ENCODE measurements around the gene HDDC3.
"Not testable (repeated sequence)": the region's sequence is repeated elsewhere in the genome, so short reads cannot be mapped to it uniquely, and the experiment has no call there.

The HDDC3 gene

GRCh38 chr15:90926766-90927165, 5.6 kb downstream of the HDDC3 start:
- not testable (repeated sequence) for H3K36me3 ChIP-seq (ENCODE audit: insufficient read depth, low read length); H3K4me3 ChIP-seq (ENCODE audit: low read depth in 1 of 2, low read length in 2 of 2); H3K9ac ChIP-seq (ENCODE audit: low read length); H3K27ac ChIP-seq (ENCODE audit: low read depth, low read length); H3K27me3 ChIP-seq (ENCODE audit: control insufficient read depth in 1 of 2, insufficient read depth in 2 of 2, low read length in 2 of 2); H3K9me3 ChIP-seq (ENCODE audit: low read length)
- peaks cover 18% of the 10 kb centered on the region for H3K4me1 ChIP-seq (ENCODE audit: insufficient read depth, low read length)

- H3K36me3 ChIP-seq (ENCODE audit: insufficient read depth, low read length): peaks cover 21% of the 10 kb centered on the region
- no peak overlapping the region for H3K27ac ChIP-seq (ENCODE audit: low read depth, low read length)
- no peaks in the 10 kb centered on the region for H3K9me3 ChIP-seq (ENCODE audit: low read length)
- no peaks in the 10 kb centered on the region for H3K27me3 ChIP-seq (ENCODE audit: control insufficient read depth in 1 of 2, insufficient read depth in 2 of 2, low read length in 2 of 2)
- no peak overlapping the region for H3K4me3 ChIP-seq (ENCODE audit: low read depth in 1 of 2, low read length in 2 of 2)
- no peak overlapping the region for H3K9ac ChIP-seq (ENCODE audit: low read length)
- H3K4me1 ChIP-seq (ENCODE audit: insufficient read depth, low read length): peaks cover 4% of the 10 kb centered on the region
Measured at GRCh38 chr15:90924375-90924774, 8.0 kb downstream of the HDDC3 start.

- not testable (repeated sequence) for H3K9ac ChIP-seq (ENCODE audit: low read length); H3K4me3 ChIP-seq (ENCODE audit: low read depth in 1 of 2, low read length in 2 of 2); H3K9me3 ChIP-seq (ENCODE audit: low read length); H3K27ac ChIP-seq (ENCODE audit: low read depth, low read length); H3K27me3 ChIP-seq (ENCODE audit: control insufficient read depth in 1 of 2, insufficient read depth in 2 of 2, low read length in 2 of 2); H3K4me1 ChIP-seq (ENCODE audit: insufficient read depth, low read length)
- peaks cover 34% of the 10 kb centered on the region for H3K36me3 ChIP-seq (ENCODE audit: insufficient read depth, low read length)
Measured at GRCh38 chr15:90922712-90923322, 9.5 kb downstream of the HDDC3 start.

- Histone ChIP-seq H3K9ac (ENCODE audit: low read length) (no peak overlapping the region), H3K4me1 (ENCODE audit: insufficient read depth, low read length) (no peaks in the 10 kb centered on the region), H3K4me3 (ENCODE audit: low read depth in 1 of 2, low read length in 2 of 2) (no peak overlapping the region), H3K9me3 (ENCODE audit: low read length) (no peaks in the 10 kb centered on the region), H3K27me3 (ENCODE audit: control insufficient read depth in 1 of 2, insufficient read depth in 2 of 2, low read length in 2 of 2) (no peaks in the 10 kb centered on the region), H3K36me3 (ENCODE audit: insufficient read depth, low read length) (peaks cover 40% of the 10 kb centered on the region), H3K27ac (ENCODE audit: low read depth, low read length) (no peak overlapping the region)
Measured at GRCh38 chr15:90921887-90922286, 10.5 kb downstream of the HDDC3 start.

GRCh38 chr15:90918835-90919234, 13.5 kb downstream of the HDDC3 start:
- Histone ChIP-seq H3K4me1 (ENCODE audit: insufficient read depth, low read length) (no peaks in the 10 kb centered on the region), H3K27ac (ENCODE audit: low read depth, low read length) (no peak overlapping the region), H3K4me3 (ENCODE audit: low read depth in 1 of 2, low read length in 2 of 2) (no peak overlapping the region), H3K9ac (ENCODE audit: low read length) (no peak overlapping the region), H3K27me3 (ENCODE audit: control insufficient read depth in 1 of 2, insufficient read depth in 2 of 2, low read length in 2 of 2) (no peaks in the 10 kb centered on the region), H3K36me3 (ENCODE audit: insufficient read depth, low read length) (peaks cover 65% of the 10 kb centered on the region), H3K9me3 (ENCODE audit: low read length) (no peaks in the 10 kb centered on the region)

- H3K27me3 ChIP-seq (ENCODE audit: control insufficient read depth in 1 of 2, insufficient read depth in 2 of 2, low read length in 2 of 2): no peaks in the 10 kb centered on the region
- H3K9me3 ChIP-seq (ENCODE audit: low read length): no peaks in the 10 kb centered on the region
- H3K4me1 ChIP-seq (ENCODE audit: insufficient read depth, low read length): no peaks in the 10 kb centered on the region
- H3K4me3 ChIP-seq (ENCODE audit: low read depth in 1 of 2, low read length in 2 of 2): no peak overlapping the region
- H3K27ac ChIP-seq (ENCODE audit: low read depth, low read length): no peak overlapping the region
- H3K9ac ChIP-seq (ENCODE audit: low read length): no peak overlapping the region
- peaks cover 72% of the 10 kb centered on the region for H3K36me3 ChIP-seq (ENCODE audit: insufficient read depth, low read length)
Measured at GRCh38 chr15:90918034-90918788, 14.1 kb downstream of the HDDC3 start.

- H3K36me3 ChIP-seq (ENCODE audit: insufficient read depth, low read length): peaks cover 78% of the 10 kb centered on the region
- no peak overlapping the region for H3K27ac ChIP-seq (ENCODE audit: low read depth, low read length)
- H3K9me3 ChIP-seq (ENCODE audit: low read length): no peaks in the 10 kb centered on the region
Measured at GRCh38 chr15:90917569-90917968, 14.8 kb downstream of the HDDC3 start.

GRCh38 chr15:90916461-90916860, 15.9 kb downstream of the HDDC3 start:
- H3K27me3 ChIP-seq (ENCODE audit: control insufficient read depth in 1 of 2, insufficient read depth in 2 of 2, low read length in 2 of 2): no peaks in the 10 kb centered on the region
- H3K36me3 ChIP-seq (ENCODE audit: insufficient read depth, low read length): peaks cover 89% of the 10 kb centered on the region
- no peak overlapping the region for H3K9ac ChIP-seq (ENCODE audit: low read length)
- no peak overlapping the region for H3K4me3 ChIP-seq (ENCODE audit: low read depth in 1 of 2, low read length in 2 of 2)
- H3K4me1 ChIP-seq (ENCODE audit: insufficient read depth, low read length): no peaks in the 10 kb centered on the region
- H3K27ac ChIP-seq (ENCODE audit: low read depth, low read length): no peak overlapping the region
- no peaks in the 10 kb centered on the region for H3K9me3 ChIP-seq (ENCODE audit: low read length)

More at GRCh38 chr15:90917569-90917968, 14.8 kb downstream of the HDDC3 start:
- no peak overlapping the region for H3K9ac ChIP-seq (ENCODE audit: low read length)
- H3K27me3 ChIP-seq (ENCODE audit: control insufficient read depth in 1 of 2, insufficient read depth in 2 of 2, low read length in 2 of 2): no peaks in the 10 kb centered on the region
- no peak overlapping the region for H3K4me3 ChIP-seq (ENCODE audit: low read depth in 1 of 2, low read length in 2 of 2)
- no peaks in the 10 kb centered on the region for H3K4me1 ChIP-seq (ENCODE audit: insufficient read depth, low read length)

GRCh38 chr15:90915808-90916440, 16.4 kb downstream of the HDDC3 start:
- Histone ChIP-seq H3K4me1 (ENCODE audit: insufficient read depth, low read length) (no peaks in the 10 kb centered on the region), H3K9ac (ENCODE audit: low read length) (no peak overlapping the region), H3K9me3 (ENCODE audit: low read length) (no peaks in the 10 kb centered on the region), H3K27ac (ENCODE audit: low read depth, low read length) (no peak overlapping the region), H3K27me3 (ENCODE audit: control insufficient read depth in 1 of 2, insufficient read depth in 2 of 2, low read length in 2 of 2) (no peaks in the 10 kb centered on the region), H3K36me3 (ENCODE audit: insufficient read depth, low read length) (peaks cover 89% of the 10 kb centered on the region), H3K4me3 (ENCODE audit: low read depth in 1 of 2, low read length in 2 of 2) (no peak overlapping the region)

- H3K9ac ChIP-seq (ENCODE audit: low read length): no peak overlapping the region
Measured at GRCh38 chr15:90915216-90915807, 17.0 kb downstream of the HDDC3 start.

GRCh38 chr15:90914305-90915080, 17.9 kb downstream of the HDDC3 start:
- Histone ChIP-seq H3K27ac (ENCODE audit: low read depth, low read length) (no peak overlapping the region), H3K4me3 (ENCODE audit: low read depth in 1 of 2, low read length in 2 of 2) (no peak overlapping the region), H3K36me3 (ENCODE audit: insufficient read depth, low read length) (peaks cover 89% of the 10 kb centered on the region)

More at GRCh38 chr15:90915216-90915807, 17.0 kb downstream of the HDDC3 start:
- Histone ChIP-seq H3K4me1 (ENCODE audit: insufficient read depth, low read length) (no peaks in the 10 kb centered on the region), H3K27ac (ENCODE audit: low read depth, low read length) (no peak overlapping the region), H3K36me3 (ENCODE audit: insufficient read depth, low read length) (peaks cover 89% of the 10 kb centered on the region), H3K27me3 (ENCODE audit: control insufficient read depth in 1 of 2, insufficient read depth in 2 of 2, low read length in 2 of 2) (no peaks in the 10 kb centered on the region), H3K9me3 (ENCODE audit: low read length) (no peaks in the 10 kb centered on the region), H3K4me3 (ENCODE audit: low read depth in 1 of 2, low read length in 2 of 2) (no peak overlapping the region)

More at GRCh38 chr15:90914305-90915080, 17.9 kb downstream of the HDDC3 start:
- Histone ChIP-seq H3K4me1 (ENCODE audit: insufficient read depth, low read length) (no peaks in the 10 kb centered on the region), H3K9ac (ENCODE audit: low read length) (no peak overlapping the region), H3K27me3 (ENCODE audit: control insufficient read depth in 1 of 2, insufficient read depth in 2 of 2, low read length in 2 of 2) (no peaks in the 10 kb centered on the region), H3K9me3 (ENCODE audit: low read length) (no peaks in the 10 kb centered on the region)
